CD14-positive monocyte (primary cell): ENCODE results near the gene TTBK1. TPM values are rescaled to one million over a fixed set of nuclear protein-coding genes. Genes with fewer than 3 reads are reported as not detected.

Experiments
- DNase-seq, 3 donors: peaks; one replicate each; pipeline ENCODE4 v3.0.0-alpha.2; 2011 to 2022
- H2AFZ ChIP-seq: 2 replicates; pipeline ENCODE4 v1.6.0; 2012; ENCODE audit warnings: mild to moderate bottlenecking, low read depth, low read length, inconsistent platforms; ENCODE audit not compliant: insufficient read depth, poor library complexity, severe bottlenecking
- H3K27ac ChIP-seq, 2 donors: 1 replicate in 1 of 2; 2 replicates in 1 of 2; pipeline ENCODE4 v1.5.1; 2012 to 2013; ENCODE audit warnings: low read length in 2 of 2, control low read depth in 1 of 2, inconsistent platforms in 1 of 2, low read depth in 1 of 2, mild to moderate bottlenecking in 1 of 2
- H3K27me3 ChIP-seq, 2 donors: one replicate each; pipeline versions ENCODE4 v1.6.0 to v1.6.1; 2011 to 2013; ENCODE audit warnings: low read length in 2 of 2; ENCODE audit not compliant: control insufficient read depth in 2 of 2, insufficient read depth in 2 of 2
- H3K36me3 ChIP-seq, 2 donors: replicated peaks in 1 of 2; 1 replicate in 1 of 2; 2 replicates in 1 of 2; pipeline versions ENCODE4 v1.5.1 to v1.6.1; 2012 to 2013; ENCODE audit warnings: low read length in 2 of 2, control low read depth in 1 of 2, inconsistent platforms in 1 of 2, mild to moderate bottlenecking in 1 of 2; ENCODE audit not compliant: insufficient read depth in 2 of 2, control insufficient read depth in 1 of 2
- H3K4me1 ChIP-seq, 2 donors: 1 replicate in 1 of 2; 2 replicates in 1 of 2; pipeline versions ENCODE4 v1.5.1 to v1.6.1; 2012 to 2013; ENCODE audit warnings: low read length in 2 of 2, control low read depth in 1 of 2, inconsistent platforms in 1 of 2, mild to moderate bottlenecking in 1 of 2, moderate library complexity in 1 of 2; ENCODE audit not compliant: insufficient read depth in 2 of 2, control insufficient read depth in 1 of 2
- H3K4me2 ChIP-seq: replicated peaks from 2 replicates; pipeline ENCODE3; 2012; ENCODE audit warnings: low read length, moderate library complexity, mild to moderate bottlenecking; ENCODE audit not compliant: poor library complexity, severe bottlenecking; ENCODE audit errors: extremely low read depth
- H3K4me3 ChIP-seq, 3 experiments: fragments of 200-600 bp in 1 of 3; sonication (generic) in 1 of 3; replicated peaks in 1 of 3; 1 replicate in 2 of 3; 2 replicates in 1 of 3; pipeline ENCODE4 v1.5.1; 2011 to 2013; ENCODE audit warnings: low read length in 3 of 3, mild to moderate bottlenecking in 3 of 3, control low read depth in 2 of 3, low read depth in 2 of 3, inconsistent platforms in 1 of 3, moderate library complexity in 1 of 3
- H3K79me2 ChIP-seq: 2 replicates; pipeline ENCODE4 v1.6.0; 2012; ENCODE audit warnings: mild to moderate bottlenecking, control low read depth, inconsistent platforms, low read length, moderate library complexity; ENCODE audit not compliant: insufficient read depth
- H3K9ac ChIP-seq: 2 replicates; pipeline ENCODE4 v1.6.0; 2017; ENCODE audit warnings: low read length, mild to moderate bottlenecking; ENCODE audit not compliant: insufficient read depth, poor library complexity, severe bottlenecking
- H3K9me3 ChIP-seq, 2 donors: replicated peaks in 1 of 2; 1 replicate in 1 of 2; 2 replicates in 1 of 2; pipeline versions ENCODE4 v1.5.1 to v1.6.1; 2012 to 2013; ENCODE audit warnings: low read length in 2 of 2, control low read depth in 1 of 2; ENCODE audit not compliant: control insufficient read depth in 1 of 2, insufficient read depth in 1 of 2
- H4K20me1 ChIP-seq: 2 replicates; pipeline ENCODE4 v1.6.0; 2012; ENCODE audit warnings: mild to moderate bottlenecking, low read length, control low read depth, moderate library complexity; ENCODE audit not compliant: insufficient read depth
- H3K27ac Mint-ChIP-seq, 7 donors: one replicate each; pipeline ENCODE4 v1.8.0; 2020; ENCODE audit warnings: mild to moderate bottlenecking in 7 of 7, mixed read lengths in 7 of 7, moderate library complexity in 6 of 7, inconsistent platforms in 2 of 7
- H3K27me3 Mint-ChIP-seq, 3 donors: one replicate each; pipeline ENCODE4 v1.8.0; 2021 to 2022; ENCODE audit warnings: low read depth in 3 of 3, mild to moderate bottlenecking in 3 of 3, mixed read lengths in 3 of 3, moderate library complexity in 3 of 3, inconsistent platforms in 1 of 3
- H3K36me3 Mint-ChIP-seq, 2 donors: one replicate each; pipeline ENCODE4 v1.8.0; 2020; ENCODE audit warnings: mixed read lengths in 2 of 2, inconsistent platforms in 1 of 2, mild to moderate bottlenecking in 1 of 2
- H3K4me1 Mint-ChIP-seq: one replicate; pipeline ENCODE4 v1.8.0; 2020; ENCODE audit warnings: mild to moderate bottlenecking, mixed read lengths
- H3K4me3 Mint-ChIP-seq, 2 donors: one replicate each; pipeline ENCODE4 v1.8.0; 2020; ENCODE audit warnings: mild to moderate bottlenecking in 2 of 2, mixed read lengths in 2 of 2, moderate library complexity in 1 of 2
- H3K9me3 Mint-ChIP-seq, 7 donors: one replicate each; pipeline ENCODE4 v1.8.0; 2020 to 2022; ENCODE audit warnings: mixed read lengths in 7 of 7, mild to moderate bottlenecking in 6 of 7, moderate library complexity in 6 of 7, inconsistent platforms in 2 of 7
- CTCF ChIP-seq: fragments of 200-600 bp; IDR thresholded peaks from one replicate; pipeline ENCODE4 v1.8.0; 2022; ENCODE audit warnings: antibody characterized with exemption, mild to moderate bottlenecking
- WGBS: methylation state at CpG from one replicate; pipeline ENCODE4 v1.1.5; 2013; ENCODE audit warnings: missing lambda C conversion rate; ENCODE audit not compliant: insufficient coverage; 5-methylcytosine and 5-hydroxymethylcytosine counted together
- intact Hi-C, 2 donors: fragments of 100-400 bp; cut with micrococcal nuclease; formaldehyde crosslinking; loops; one replicate each; pipeline versions ENCODE4 v1.15.0 to v1.15.1; 2023
- polyA plus RNA-seq, 3 donors: library from polyadenylated mRNA; depleted of rRNA in 1 of 3; unstranded in 2 of 3; stranded (reverse) in 1 of 3; fragments of 300-500 nt in 2 of 3; fragments of >200 nt in 1 of 3; fragmentation: Illumina TruSeq in 2 of 3; gene quantifications; 1 replicate in 2 of 3; 2 replicates in 1 of 3; pipeline ENCODE4 v1.2.3, GENCODE V29; 2012 to 2021

TTBK1 gene
- polyA plus RNA-seq, 3 donors, result not detected

GRCh38 chr6:43261198-43261597, 17.9 kb downstream of the TTBK1 start:
- H3K36me3 ChIP-seq, result no peaks in the 10 kb centered on the region
- H3K4me1 ChIP-seq, result no peaks in the 10 kb centered on the region
- H3K27me3 Mint-ChIP-seq, result peaks cover 6 to 22% (median 12%) of the 10 kb centered on the region in 3 donors
- no peak overlapping the region for H3K9ac ChIP-seq
- H2AFZ ChIP-seq, result no peak overlapping the region
- H3K79me2 ChIP-seq, result no peaks in the 10 kb centered on the region
- H3K27ac Mint-ChIP-seq, result no peak overlapping the region
- DNase-seq, result no peak
- no peak overlapping the region for H3K4me3 Mint-ChIP-seq
- H3K9me3 Mint-ChIP-seq, result no peaks in the 10 kb centered on the region
- peaks cover 4% of the 10 kb centered on the region for H3K4me1 Mint-ChIP-seq
- no peak overlapping the region for H3K27ac ChIP-seq
- H3K27me3 ChIP-seq, result no peaks in the 10 kb centered on the region
- H3K36me3 Mint-ChIP-seq, result no peaks in the 10 kb centered on the region
- H3K4me3 ChIP-seq, result no peak overlapping the region
- no peak for TF ChIP-seq CTCF
- 100% methylated on average over 1 of the region's 5 CpGs for WGBS
- no peaks in the 10 kb centered on the region for H3K9me3 ChIP-seq
- no peak overlapping the region for H3K4me2 ChIP-seq
- intact Hi-C loops, result loop anchor here (5.0 to 10.0 kb wide), 4 partner anchors 76 to 246 kb away; no protein-coding TSS in a partner anchor
- no peaks in the 10 kb centered on the region for H4K20me1 ChIP-seq

DNA sequence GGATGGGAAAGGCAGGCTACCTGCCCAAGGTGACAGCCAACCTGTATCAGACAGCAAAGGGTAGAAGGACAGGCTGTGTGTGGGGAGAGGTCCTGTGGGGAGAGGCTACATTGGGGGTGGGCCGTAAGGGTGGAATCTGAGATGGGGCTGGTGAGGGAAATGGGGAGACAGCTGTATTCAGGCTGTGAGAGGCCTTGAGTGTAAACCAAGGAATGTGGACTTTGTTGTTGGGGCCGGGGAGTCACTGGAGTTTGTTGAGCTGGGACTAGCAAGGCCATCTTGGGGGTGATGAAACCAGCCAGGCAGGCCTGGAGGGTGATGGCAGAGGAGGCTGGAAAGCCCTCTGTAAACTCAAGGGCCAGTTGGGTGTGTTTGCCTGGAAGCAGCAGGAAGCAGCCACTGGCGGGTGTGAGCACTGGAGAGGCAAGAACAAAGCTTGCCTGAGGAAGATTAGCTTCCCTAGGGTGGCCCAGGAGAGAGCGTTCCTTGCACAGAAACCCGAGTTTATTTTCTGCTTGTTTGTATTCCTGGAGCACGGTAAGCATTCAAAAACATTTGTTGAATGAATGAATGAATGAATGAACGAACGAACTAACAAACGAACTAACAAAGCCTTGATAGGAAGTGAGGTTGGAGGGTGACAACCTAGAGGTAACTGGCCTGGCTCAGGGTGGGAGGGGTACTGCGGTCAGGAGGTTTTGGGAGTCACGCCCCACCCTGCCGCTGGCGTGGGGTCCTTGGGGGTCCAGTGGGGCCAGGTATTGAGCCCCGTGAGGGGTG, 18.9 kb downstream of the TTBK1 start:
- Mint-ChIP-seq H3K4me3 (no peak overlapping the region), H3K36me3 (no peaks in the 10 kb centered on the region), H3K4me1 (peaks cover 4% of the 10 kb centered on the region), H3K27me3 (peaks cover 5 to 21% (median 12%) of the 10 kb centered on the region in 3 donors), H3K27ac (peak overlapping the region in 1 of 7 donors; percentile 26), H3K9me3 (no peaks in the 10 kb centered on the region)
- Histone ChIP-seq H2AFZ (no peak overlapping the region), H3K36me3 (no peaks in the 10 kb centered on the region), H3K4me1 (no peaks in the 10 kb centered on the region), H3K27ac (no peak overlapping the region), H3K9me3 (no peaks in the 10 kb centered on the region), H3K4me3 (no peak overlapping the region), H3K27me3 (no peaks in the 10 kb centered on the region), H3K9ac (no peak overlapping the region), H4K20me1 (no peaks in the 10 kb centered on the region), H3K4me2 (no peak overlapping the region), H3K79me2 (no peaks in the 10 kb centered on the region)
- intact Hi-C loops, result loop anchor here (2.0 to 10.0 kb wide), 5 partner anchors 75 to 245 kb away; no protein-coding TSS in a partner anchor
- 89% methylated on average over 14 of the region's 14 CpGs for WGBS
- no peak for TF ChIP-seq CTCF
- no peak for DNase-seq
